Measurements from ENCODE around the gene CD300H.

The CD300H gene

GRCh38 chr17:74571621-74572270 is 4.4 kb upstream of the CD300H start:
- Histone ChIP-seq H3K4me3 (ENCODE audit: low read depth, low read length) (no peak overlapping the region), H3K9me3 (no peaks in the 10 kb centered on the region), H3K27me3 (peaks cover 7% of the 10 kb centered on the region), H3K4me1 (no peaks in the 10 kb centered on the region), H3K36me3 (no peaks in the 10 kb centered on the region)
- TF ChIP-seq CTCF (IDR thresholded peaks at IDR 0.05; ENCODE audit: low read depth, low read length), result no peak
- no peak for DNase-seq

GRCh38 chr17:74569020-74570003 is 2.0 kb upstream of the CD300H start:
- Histone ChIP-seq H3K27me3 (no peaks in the 10 kb centered on the region; the same call in 1 of the 2 replicates), H3K4me1 (no peaks in the 10 kb centered on the region), H3K9me3 (no peaks in the 10 kb centered on the region), H3K36me3 (no peaks in the 10 kb centered on the region), H3K4me3 (ENCODE audit: low read depth, low read length) (no peak overlapping the region)
- TF ChIP-seq CTCF (IDR thresholded peaks at IDR 0.05; ENCODE audit: low read depth, low read length), result no peak
- no peak for DNase-seq

- peaks cover 4% of the 10 kb centered on the region; the same call in 1 of the 2 replicates for H3K27me3 ChIP-seq
- H3K9me3 ChIP-seq, result no peaks in the 10 kb centered on the region
- no peak for DNase-seq
- H3K4me3 ChIP-seq (ENCODE audit: low read depth, low read length), result no peak overlapping the region
- H3K36me3 ChIP-seq, result no peaks in the 10 kb centered on the region
- no peaks in the 10 kb centered on the region for H3K4me1 ChIP-seq
- TF ChIP-seq CTCF (IDR thresholded peaks at IDR 0.05; ENCODE audit: low read depth, low read length), result no peak
Observed at GRCh38 chr17:74568106-74568873, 981 bp upstream of the CD300H start.

GRCh38 chr17:74566132-74566753 is 1.1 kb downstream of the CD300H start:
- peaks cover 4% of the 10 kb centered on the region for H3K27me3 ChIP-seq
- peak; percentile 65 for DNase-seq
- peak; percentile 78 for TF ChIP-seq CTCF (IDR thresholded peaks at IDR 0.05; ENCODE audit: low read depth, low read length)
- no peaks in the 10 kb centered on the region for H3K4me1 ChIP-seq
- H3K36me3 ChIP-seq, result no peaks in the 10 kb centered on the region
- H3K4me3 ChIP-seq (ENCODE audit: low read depth, low read length), result no peak overlapping the region
- H3K9me3 ChIP-seq, result no peaks in the 10 kb centered on the region

GRCh38 chr17:74565126-74565525 is 2.2 kb downstream of the CD300H start:
- DNase-seq, result no peak
- no peak for TF ChIP-seq CTCF (IDR thresholded peaks at IDR 0.05; ENCODE audit: low read depth, low read length)
- H3K9me3 ChIP-seq, result no peaks in the 10 kb centered on the region
- no peaks in the 10 kb centered on the region for H3K4me1 ChIP-seq
- peaks cover 4% of the 10 kb centered on the region for H3K27me3 ChIP-seq
- H3K36me3 ChIP-seq, result no peaks in the 10 kb centered on the region
- no peak overlapping the region for H3K4me3 ChIP-seq (ENCODE audit: low read depth, low read length)

Data from BE2C (cell line).